HepG2 (cell line): ENCODE data around the gene TAS2R60. TPM values are rescaled to one million over a fixed set of nuclear protein-coding genes. Genes with fewer than 3 reads are reported as not detected.

Experiments
- ATAC-seq: fragments of 200-7000 bp; cut with Tn5 transposase; 3 replicates; pipeline ENCODE4 v1.9.1; 2020; ENCODE audit warnings: mild to moderate bottlenecking, moderate library complexity
- BruUV-seq: library from RNA; stranded (reverse); fragments of 400-500 nt; replicated peaks from 2 replicates; lab custom pipeline; 2021; lab: Mats Ljungman, UMichigan
- CTCF ChIA-PET: fragments of 300-600 bp; formaldehyde crosslinking; extraction: SDS; loops from one replicate; lab custom pipeline; 2021; ENCODE audit warnings: low total read pairs, inconsistent platforms, low intra/inter-chr PET ratio; lab: Yijun Ruan, JAX
- POLR2A ChIA-PET: fragments of 350-600 bp; sonication (Branson Sonifier 250); formaldehyde crosslinking; loops from one replicate; lab custom pipeline; 2020; ENCODE audit warnings: antibody characterized with exemption, inconsistent platforms; lab: Yijun Ruan, JAX
- DNase-seq: peaks from one replicate; pipeline ENCODE4 v3.0.0-alpha.2; 2015; ENCODE audit warnings: low spot score
- FAIRE-seq: peaks from 3 replicates; lab custom pipeline; 2011; peaks lifted over from hg19 to GRCh38; lab: Jason Lieb, UNC
- H2AFZ ChIP-seq: one replicate; pipeline ENCODE4 v1.6.1; 2011; ENCODE audit warnings: low read length, inconsistent platforms
- H3K27ac ChIP-seq: fragments of 300-600 bp; 3 replicates; pipeline ENCODE4 v1.8.0; 2011; ENCODE audit warnings: mixed run types, mild to moderate bottlenecking, mixed read lengths, low read length, inconsistent platforms; ENCODE audit not compliant: insufficient read depth; ENCODE audit errors: extremely low read length
- H3K27me3 ChIP-seq, 2 experiments: fragments of 200-600 bp in 1 of 2; 2 replicates in 1 of 2; 3 replicates in 1 of 2; pipeline versions ENCODE4 v1.6.0 to v1.8.0; 2011; ENCODE audit warnings: low read length in 2 of 2, mild to moderate bottlenecking in 2 of 2, moderate library complexity in 2 of 2, inconsistent platforms in 1 of 2; ENCODE audit not compliant: insufficient read depth in 2 of 2, control insufficient read depth in 1 of 2
- H3K36me3 ChIP-seq, 2 experiments: fragments of 200-600 bp in 1 of 2; replicated peaks in 1 of 2; 2 replicates in 1 of 2; 3 replicates in 1 of 2; pipeline versions ENCODE4 v1.5.1 to v1.8.0; 2011; ENCODE audit warnings: low read length in 2 of 2, inconsistent platforms in 1 of 2; ENCODE audit not compliant: insufficient read depth in 2 of 2, control insufficient read depth in 1 of 2
- H3K4me1 ChIP-seq: 2 replicates; pipeline ENCODE4 v1.5.1; 2012; ENCODE audit warnings: low read length, inconsistent platforms; ENCODE audit not compliant: insufficient read depth
- H3K4me2 ChIP-seq: 2 replicates; pipeline ENCODE4 v1.6.0; 2011; ENCODE audit warnings: low read depth, low read length, inconsistent platforms
- H3K4me3 ChIP-seq, 3 experiments: fragments of 200-600 bp in 1 of 3; sonication (generic), shearing (Covaris generic) in 1 of 3; replicated peaks in 1 of 3; 2 replicates each; pipeline ENCODE4 v1.5.1; 2011 to 2016; ENCODE audit warnings: low read length in 3 of 3, inconsistent platforms in 2 of 3, low read depth in 2 of 3, mild to moderate bottlenecking in 2 of 3, control low read depth in 1 of 3, mixed read lengths in 1 of 3; ENCODE audit not compliant: insufficient read depth in 1 of 3
- H3K79me2 ChIP-seq: one replicate; pipeline ENCODE4 v1.6.1; 2011; ENCODE audit warnings: low read length, inconsistent platforms; ENCODE audit not compliant: insufficient read depth
- H3K9ac ChIP-seq: 2 replicates; pipeline ENCODE4 v1.6.0; 2011; ENCODE audit warnings: mild to moderate bottlenecking, low read depth, low read length, inconsistent platforms; ENCODE audit not compliant: insufficient read depth
- H3K9me3 ChIP-seq: 2 replicates; pipeline ENCODE4 v1.5.1; 2012; ENCODE audit warnings: mild to moderate bottlenecking, low read length
- H4K20me1 ChIP-seq: 2 replicates; pipeline ENCODE4 v1.6.0; 2011; ENCODE audit warnings: inconsistent platforms, mild to moderate bottlenecking, low read length, moderate library complexity; ENCODE audit not compliant: insufficient read depth
- ATF7 ChIP-seq, 2 experiments: fragments of 450-650 bp in 1 of 2; sonication (generic) in 1 of 2; formaldehyde crosslinking in 1 of 2; IDR thresholded peaks; 2 replicates each; pipeline versions ENCODE4 v1.4.0 to v1.6.1; 2016 to 2020; ENCODE audit warnings: antibody characterized with exemption in 1 of 2, mild to moderate bottlenecking in 1 of 2, missing genetic modification reagents in 1 of 2
- DRAP1 ChIP-seq: IDR thresholded peaks from 2 replicates; pipeline ENCODE4 v1.6.1; 2016; ENCODE audit warnings: missing genetic modification reagents, missing compliant biosample characterization
- HNF1B ChIP-seq: sonication (generic); formaldehyde crosslinking; IDR thresholded peaks from 2 replicates; pipeline ENCODE4 v1.5.1; 2020; ENCODE audit warnings: mild to moderate bottlenecking, moderate library complexity, missing genetic modification reagents
- PAF1 ChIP-seq: IDR thresholded peaks from 2 replicates; pipeline ENCODE4 v1.6.1; 2016; ENCODE audit warnings: missing genetic modification reagents, missing compliant biosample characterization
- SP1 ChIP-seq, 2 experiments: fragments of 450-650 bp in 1 of 2; sonication (generic) in 1 of 2; formaldehyde crosslinking in 1 of 2; IDR thresholded peaks; 2 replicates each; pipeline versions ENCODE4 v1.4.0 to v1.6.1; 2016 to 2020; ENCODE audit warnings: missing genetic modification reagents in 1 of 2
- ZBTB40 ChIP-seq, 2 experiments: fragments of 450-650 bp in 1 of 2; sonication (generic) in 1 of 2; formaldehyde crosslinking in 1 of 2; IDR thresholded peaks; 2 replicates each; pipeline versions ENCODE4 v1.6.1 to v1.8.0; 2016 to 2022; ENCODE audit warnings: antibody characterized with exemption in 1 of 2, mild to moderate bottlenecking in 1 of 2, missing genetic modification reagents in 1 of 2
- ZFP36L2 ChIP-seq: sonication (generic); formaldehyde crosslinking; IDR thresholded peaks from 2 replicates; pipeline ENCODE4 v1.4.0; 2020; ENCODE audit warnings: missing genetic modification reagents
- ZFYVE20 ChIP-seq: sonication (generic); formaldehyde crosslinking; IDR thresholded peaks from 2 replicates; pipeline ENCODE4 v1.8.0; 2023; ENCODE audit warnings: low read depth, mild to moderate bottlenecking, moderate library complexity, missing genetic modification reagents, borderline replicate concordance
- ZNF251 ChIP-seq: sonication (generic); formaldehyde crosslinking; IDR thresholded peaks from 2 replicates; pipeline ENCODE4 v1.9.0; 2021; ENCODE audit warnings: mild to moderate bottlenecking, missing genetic modification reagents
- ZNF326 ChIP-seq: sonication (generic); formaldehyde crosslinking; IDR thresholded peaks from 2 replicates; pipeline ENCODE4 v1.4.0; 2020; ENCODE audit warnings: missing genetic modification reagents, borderline replicate concordance
- ZNF589 ChIP-seq: sonication (generic); formaldehyde crosslinking; conservative IDR thresholded peaks from 2 replicates; pipeline ENCODE4 v1.8.0; 2022; ENCODE audit warnings: mild to moderate bottlenecking, moderate library complexity, missing genetic modification reagents
- WGBS: methylation state at CpG from one replicate; pipeline ENCODE4 v1.1.6; 2017; ENCODE audit warnings: low lambda C conversion rate; 5-methylcytosine and 5-hydroxymethylcytosine counted together
- in situ Hi-C: cut with HindIII; loops from 2 replicates; pipeline ENCODE4 v1.10.0; 2017; ENCODE audit warnings: low pct_unique_long_range_greater_than_20kb; ENCODE audit not compliant: extremely low pct_ligation_motif_present
- intact Hi-C: fragments of 100-400 bp; cut with micrococcal nuclease; formaldehyde crosslinking; loops from one replicate; pipeline ENCODE4 v1.10.0; 2022; ENCODE audit not compliant: unreplicated experiment
- polyA plus RNA-seq, 8 experiments: library from polyadenylated mRNA; depleted of rRNA in 3 of 8; stranded (reverse) in 7 of 8; unstranded in 1 of 8; fragments of >200 nt; fragmentation: Illumina TruSeq in 4 of 8; extraction: Trizol in 4 of 8; gene quantifications; 2 replicates each; pipeline versions ENCODE4 v1.2.1 to v1.2.3, GENCODE V29; 2011 to 2016; ENCODE audit warnings: low read depth in 4 of 8, missing spikeins in 1 of 8, mixed read lengths in 1 of 8; ENCODE audit not compliant: insufficient read depth in 1 of 8
- total RNA-seq, 5 experiments: library from RNA; depleted of rRNA; stranded (reverse); fragments of >200 nt; fragmentation: Illumina TruSeq; extraction: Trizol; gene quantifications; 2 replicates each; pipeline ENCODE4 v1.2.3, GENCODE V29; 2016; ENCODE audit warnings: low read depth in 1 of 5
- TF ChIP-seq, protein P1 (sequence below): sonication (generic); formaldehyde crosslinking; IDR thresholded peaks from 2 replicates; pipeline ENCODE4 v1.8.1; 2023; ENCODE audit warnings: mild to moderate bottlenecking, missing genetic modification reagents, borderline replicate concordance

TAS2R60 gene
- total and polyA plus RNA-seq, 2 of the 13 experiments (the other 11 are each of a cell fraction or from before 2014, with no cell fraction given) = not detected

- peaks cover 30% of the 10 kb centered on the region for H3K4me1 ChIP-seq
- no peak for ATAC-seq
- no peak overlapping the region for H2AFZ ChIP-seq
- ChIA-PET CTCF (no interaction called here), POLR2A (no interaction called here)
- FAIRE-seq = no peak
- DNase-seq = no peak
- no TSS peak for BruUV-seq
- H3K9ac ChIP-seq = no peak overlapping the region
- no peaks in the 10 kb centered on the region for H3K79me2 ChIP-seq
- no peaks in the 10 kb centered on the region for H4K20me1 ChIP-seq
- no peak overlapping the region for H3K4me3 ChIP-seq
- no peaks in the 10 kb centered on the region for H3K9me3 ChIP-seq
- in situ Hi-C loops = loop anchor here (25.0 kb wide), 1 partner anchor 513 kb away; the partner anchor contains the start of gene TCAF1
- H3K4me2 ChIP-seq = no peak overlapping the region
- intact Hi-C loops = no loop called here
- no peaks in the 10 kb centered on the region for H3K36me3 ChIP-seq
- TF ChIP-seq ZFP36L2 (CRISPR knock-in tag) (no peak), ZNF589 (no peak), DRAP1 (CRISPR knock-in tag) (no peak), ZNF326 (CRISPR knock-in tag) (no peak), SP1 (IDR thresholded peaks at IDR 0.05) (no peak), SP1 (CRISPR knock-in tag; IDR thresholded peaks at IDR 0.05) (no peak), ZBTB40 (IDR thresholded peaks at IDR 0.05) (no peak), ZBTB40 (CRISPR knock-in tag; IDR thresholded peaks at IDR 0.05) (no peak), HNF1B (no peak), PAF1 (CRISPR knock-in tag) (no peak), ZFYVE20 (CRISPR knock-in tag) (no peak), ZNF251 (no peak), ATF7 (IDR thresholded peaks at IDR 0.05) (no peak), ATF7 (CRISPR knock-in tag; IDR thresholded peaks at IDR 0.05) (no peak)
- TF ChIP-seq, protein P1, sequence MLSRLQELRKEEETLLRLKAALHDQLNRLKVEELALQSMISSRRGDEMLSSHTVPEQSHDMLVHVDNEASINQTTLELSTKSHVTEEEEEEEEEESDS (CRISPR knock-in tag) = no peak
- WGBS = 96% methylated on average over 5 of the region's 8 CpGs
- no peak overlapping the region for H3K27ac ChIP-seq
- H3K27me3 ChIP-seq = no peaks in the 10 kb centered on the region
Observed at GRCh38 chr7:143399151-143399550, 44.1 kb upstream of the TAS2R60 start.
